ENCODE results near the gene PRSS3. TPM values are rescaled to one million over a fixed set of nuclear protein-coding genes. Genes with fewer than 3 reads are reported as not detected.
"Not testable (repeated sequence)": the region's sequence is repeated elsewhere in the genome, so short reads cannot be mapped to it uniquely, and the experiment has no call there.

PRSS3 gene
- total RNA-seq, 1 donor = not detected

- H3K27me3 ChIP-seq (ENCODE audit: insufficient read depth, low read length) = no peaks in the 10 kb centered on the region
- peaks cover 47% of the 10 kb centered on the region for H3K4me1 ChIP-seq (ENCODE audit: insufficient read depth, low read length)
- no peak overlapping the region for H3K4me3 ChIP-seq (ENCODE audit: low read length)
Observed at GRCh38 chr9:33820231-33820745, 24.9 kb downstream of the PRSS3 start.

DNA sequence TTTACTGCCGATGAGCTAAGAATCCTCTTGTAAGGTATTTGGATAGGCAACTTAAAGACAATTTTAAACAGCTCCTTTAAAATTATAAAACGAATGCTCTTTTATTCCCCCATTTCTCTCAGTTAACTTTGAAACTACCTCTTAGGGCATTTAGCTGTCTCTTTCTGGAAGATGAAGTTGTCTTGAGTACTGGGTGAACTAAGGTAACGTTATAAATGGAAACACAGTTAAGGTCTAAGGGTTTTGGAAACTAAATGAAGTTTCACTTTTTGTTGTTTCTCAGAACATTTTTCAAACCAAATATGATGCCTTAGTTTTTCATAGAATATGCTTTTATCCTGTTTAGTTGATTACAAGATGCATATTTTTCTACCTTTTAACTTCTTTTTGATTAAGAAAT, 28.4 kb downstream of the PRSS3 start:
- no peaks in the 10 kb centered on the region for H3K9me3 ChIP-seq (ENCODE audit: low read depth, low read length)
- no peak overlapping the region for H3K4me3 ChIP-seq (ENCODE audit: low read length)
- peaks cover 36% of the 10 kb centered on the region for H3K4me1 ChIP-seq (ENCODE audit: insufficient read depth, low read length)
- H3K27me3 ChIP-seq (ENCODE audit: insufficient read depth, low read length) = no peaks in the 10 kb centered on the region

More at GRCh38 chr9:33820231-33820745, 24.9 kb downstream of the PRSS3 start:
- no peaks in the 10 kb centered on the region for H3K9me3 ChIP-seq (ENCODE audit: low read depth, low read length)

DNA sequence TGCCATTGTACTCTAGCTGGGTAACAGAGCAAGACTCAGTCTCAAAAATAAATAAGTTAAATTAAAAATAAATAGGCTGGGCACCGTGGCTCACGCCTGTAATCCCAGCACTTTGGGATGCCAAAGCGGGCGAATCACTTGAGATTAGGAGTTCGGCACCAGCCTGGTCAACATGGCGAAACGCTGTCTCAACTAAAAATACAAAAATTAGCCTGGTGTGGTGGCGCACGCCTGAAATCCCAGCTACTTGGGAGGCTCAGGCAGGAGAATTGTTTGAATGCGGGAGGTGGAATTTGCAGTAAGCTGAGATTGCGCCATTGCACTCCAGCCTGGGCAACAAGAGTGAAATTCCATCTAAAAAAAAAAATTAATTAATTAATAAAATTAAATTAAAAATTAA, 31.9 kb downstream of the PRSS3 start:
- peaks cover 30% of the 10 kb centered on the region for H3K4me1 ChIP-seq (ENCODE audit: insufficient read depth, low read length)
- H3K4me3 ChIP-seq (ENCODE audit: low read length); H3K27me3 ChIP-seq (ENCODE audit: insufficient read depth, low read length); H3K9me3 ChIP-seq (ENCODE audit: low read depth, low read length): not testable (repeated sequence)

DNA sequence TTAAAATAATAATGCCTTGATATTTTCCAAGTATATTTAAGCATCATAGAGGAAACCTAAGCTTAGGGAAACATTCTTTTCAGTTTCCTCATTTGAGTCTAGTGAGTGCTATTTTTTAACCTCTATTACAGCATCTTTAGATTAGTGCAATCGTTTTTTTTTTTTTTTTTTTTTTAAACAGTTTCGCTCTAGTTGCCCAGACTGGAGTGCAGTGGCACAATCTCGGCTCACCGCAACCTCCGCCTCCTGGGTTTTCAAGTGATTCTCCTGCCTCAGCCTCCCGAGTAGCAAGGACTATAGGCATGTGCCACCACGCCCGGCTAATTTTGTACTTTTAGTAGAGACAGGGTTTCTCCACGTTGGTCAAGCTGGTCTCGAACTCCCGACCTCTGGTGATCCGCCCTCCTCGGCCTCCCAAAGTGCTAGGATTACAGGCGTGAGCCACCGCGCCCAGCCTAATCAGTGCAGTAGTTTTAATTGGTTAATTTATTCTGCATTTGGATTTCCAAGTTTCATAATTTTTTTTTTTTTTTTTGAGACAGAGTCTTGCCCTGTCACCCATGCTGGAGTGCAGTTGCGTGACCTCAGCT, 34.4 kb downstream of the PRSS3 start:
- not testable (repeated sequence) for H3K4me3 ChIP-seq (ENCODE audit: low read length); H3K27me3 ChIP-seq (ENCODE audit: insufficient read depth, low read length); H3K9me3 ChIP-seq (ENCODE audit: low read depth, low read length)
- H3K4me1 ChIP-seq (ENCODE audit: insufficient read depth, low read length) = peaks cover 28% of the 10 kb centered on the region

- Histone ChIP-seq H3K9me3 (ENCODE audit: low read depth, low read length) (no peaks in the 10 kb centered on the region), H3K4me1 (ENCODE audit: insufficient read depth, low read length) (peaks cover 58% of the 10 kb centered on the region), H3K27me3 (ENCODE audit: insufficient read depth, low read length) (no peaks in the 10 kb centered on the region), H3K4me3 (ENCODE audit: low read length) (no peak overlapping the region)
Observed at GRCh38 chr9:33835625-33836260, 40.4 kb downstream of the PRSS3 start.

- H3K4me3 ChIP-seq (ENCODE audit: low read length); H3K9me3 ChIP-seq (ENCODE audit: low read depth, low read length); H3K27me3 ChIP-seq (ENCODE audit: insufficient read depth, low read length): not testable (repeated sequence)
- H3K4me1 ChIP-seq (ENCODE audit: insufficient read depth, low read length) = peaks cover 63% of the 10 kb centered on the region
Observed at GRCh38 chr9:33836261-33836660, 40.9 kb downstream of the PRSS3 start.

DNA sequence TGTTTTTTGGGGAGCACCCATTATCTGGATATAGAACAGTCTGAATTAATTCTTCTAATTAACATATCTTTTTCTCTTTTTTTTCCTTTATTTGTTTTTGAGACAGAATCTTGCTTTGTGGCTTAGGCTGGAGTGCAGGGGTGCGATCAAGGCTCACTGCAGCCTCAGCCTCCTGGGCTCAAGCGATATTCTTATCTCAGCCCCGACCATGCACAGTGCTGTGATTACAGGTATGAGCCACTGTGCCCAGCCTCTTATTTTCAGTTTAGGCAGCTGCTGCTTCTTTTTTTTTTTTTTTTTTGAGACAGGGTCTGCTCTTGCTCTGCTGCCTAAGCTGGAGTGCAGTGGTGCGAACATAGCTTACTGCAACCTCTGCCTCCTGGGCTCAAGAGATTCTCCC, 41.8 kb downstream of the PRSS3 start:
- Histone ChIP-seq H3K9me3 (ENCODE audit: low read depth, low read length) (no peaks in the 10 kb centered on the region), H3K27me3 (ENCODE audit: insufficient read depth, low read length) (no peaks in the 10 kb centered on the region), H3K4me1 (ENCODE audit: insufficient read depth, low read length) (peaks cover 68% of the 10 kb centered on the region), H3K4me3 (ENCODE audit: low read length) (no peak overlapping the region)

GRCh38 chr9:33840381-33840780, 45.0 kb downstream of the PRSS3 start:
- Histone ChIP-seq H3K4me3 (ENCODE audit: low read length) (no peak overlapping the region), H3K4me1 (ENCODE audit: insufficient read depth, low read length) (peaks cover 82% of the 10 kb centered on the region), H3K27me3 (ENCODE audit: insufficient read depth, low read length) (no peaks in the 10 kb centered on the region), H3K9me3 (ENCODE audit: low read depth, low read length) (no peaks in the 10 kb centered on the region)

GRCh38 chr9:33843312-33843961, 48.1 kb downstream of the PRSS3 start:
- Histone ChIP-seq H3K9me3 (ENCODE audit: low read depth, low read length) (no peaks in the 10 kb centered on the region), H3K4me3 (ENCODE audit: low read length) (no peak overlapping the region), H3K4me1 (ENCODE audit: insufficient read depth, low read length) (peaks cover 79% of the 10 kb centered on the region), H3K27me3 (ENCODE audit: insufficient read depth, low read length) (no peaks in the 10 kb centered on the region)

- H3K4me1 ChIP-seq (ENCODE audit: insufficient read depth, low read length) = peaks cover 61% of the 10 kb centered on the region
- no peak overlapping the region for H3K4me3 ChIP-seq (ENCODE audit: low read length)
- H3K27me3 ChIP-seq (ENCODE audit: insufficient read depth, low read length) = no peaks in the 10 kb centered on the region
- no peaks in the 10 kb centered on the region for H3K9me3 ChIP-seq (ENCODE audit: low read depth, low read length)
Observed at GRCh38 chr9:33846231-33846630, 50.9 kb downstream of the PRSS3 start.

DNA sequence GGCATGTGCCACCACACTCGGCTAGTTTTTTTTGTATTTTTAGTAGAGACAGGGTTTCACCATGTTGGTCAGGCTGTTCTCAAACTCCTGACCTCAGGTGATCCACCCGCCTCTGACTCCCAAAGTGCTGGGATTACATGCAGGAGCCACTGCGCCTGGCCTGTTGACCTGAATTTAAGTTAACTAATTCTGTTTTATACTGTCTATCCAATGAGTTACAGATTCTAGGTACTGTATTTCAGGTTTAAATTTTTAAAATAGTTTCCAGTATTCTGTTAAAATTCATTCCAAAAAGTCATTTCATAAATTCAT, 52.5 kb downstream of the PRSS3 start:
- H3K4me3 ChIP-seq (ENCODE audit: low read length); H3K27me3 ChIP-seq (ENCODE audit: insufficient read depth, low read length); H3K9me3 ChIP-seq (ENCODE audit: low read depth, low read length): not testable (repeated sequence)
- peaks cover 58% of the 10 kb centered on the region for H3K4me1 ChIP-seq (ENCODE audit: insufficient read depth, low read length)

Other genes starting within 250 kb of the PRSS3 start
- gene UBE2R2, start 21.6 kb downstream of the PRSS3 start, total RNA-seq = 21.2 TPM

Data from mononuclear cell (primary cell).